G401 (cell line): ENCODE data around the gene SNAI1. TPM values are rescaled to one million over a fixed set of nuclear protein-coding genes. Genes with fewer than 3 reads are reported as not detected.

Source experiments
- DNase-seq: peaks from one replicate; pipeline ENCODE4 v3.0.0-alpha.2; 2015; ENCODE audit warnings: low spot score
- in situ Hi-C: cut with HindIII; loops from 2 replicates; pipeline ENCODE4 v1.10.0; 2016; ENCODE audit warnings: low sequenced_read_pairs, mixed read lengths
- total RNA-seq: library from RNA; depleted of rRNA; stranded (reverse); fragments of >200 nt; shearing (Covaris generic); gene quantifications from 2 replicates; pipeline ENCODE4 v1.2.3, GENCODE V29; 2014; rRNA removed

SNAI1 gene
- total RNA-seq, 1 experiment from 2014 or later = 7.5 TPM

GRCh38 chr20:50023116-50023805 lies 40.5 kb downstream of the SNAI1 start:
- DNase-seq = no peak
- in situ Hi-C loops = no loop called here

GRCh38 chr20:50026746-50027575 lies 44.2 kb downstream of the SNAI1 start:
- in situ Hi-C loops = no loop called here
- no peak for DNase-seq

GRCh38 chr20:50027611-50028105 lies 44.9 kb downstream of the SNAI1 start:
- DNase-seq = no peak
- in situ Hi-C loops = no loop called here

- in situ Hi-C loops = no loop called here
- DNase-seq = no peak
Observed at GRCh38 chr20:50029083-50029696, 46.4 kb downstream of the SNAI1 start.

- in situ Hi-C loops = no loop called here
- DNase-seq = no peak
Observed at GRCh38 chr20:50029697-50030461, 47.1 kb downstream of the SNAI1 start.

- DNase-seq = no peak
- in situ Hi-C loops = no loop called here
Observed at GRCh38 chr20:50032955-50033666, 50.3 kb downstream of the SNAI1 start.

GRCh38 chr20:50034567-50035180 lies 51.9 kb downstream of the SNAI1 start:
- in situ Hi-C loops = no loop called here
- no peak for DNase-seq

GRCh38 chr20:50036703-50037102 lies 53.9 kb downstream of the SNAI1 start:
- no peak for DNase-seq
- in situ Hi-C loops = no loop called here

GRCh38 chr20:50037123-50037522 lies 54.3 kb downstream of the SNAI1 start:
- DNase-seq = no peak
- in situ Hi-C loops = no loop called here

- in situ Hi-C loops = no loop called here
- no peak for DNase-seq
Observed at GRCh38 chr20:50037575-50037974, 54.8 kb downstream of the SNAI1 start.

GRCh38 chr20:50038169-50038568 lies 55.4 kb downstream of the SNAI1 start:
- DNase-seq = no peak
- in situ Hi-C loops = no loop called here

Other genes with a start within 250 kb of the SNAI1 start
- 3.4 and 3.6 TPM in 2 replicates for gene SLC9A8, start 170.2 kb upstream of the SNAI1 start, total RNA-seq
- 0.80 and 1.6 TPM in 2 replicates for gene SPATA2, start 67.5 kb upstream of the SNAI1 start, total RNA-seq
- gene RNF114, start 46.6 kb upstream of the SNAI1 start, total RNA-seq = 75.1 and 79.8 TPM in 2 replicates
- 33.0 and 40.9 TPM in 2 replicates for gene UBE2V1, start 130.2 kb downstream of the SNAI1 start, total RNA-seq
- gene PEDS1, start 170.7 kb downstream of the SNAI1 start, total RNA-seq = 42.7 and 45.5 TPM in 2 replicates
- gene CEBPB, start 207.8 kb downstream of the SNAI1 start, total RNA-seq = 21.6 and 24.9 TPM in 2 replicates